Measurements from ENCODE around the gene ZNF629. TPM values are rescaled to one million over a fixed set of nuclear protein-coding genes. Genes with fewer than 3 reads are reported as not detected.

ZNF629 gene
- total and polyA plus RNA-seq, 3 donors from 2014 or later: 11.2 to 21.9 (median 19.4) TPM

- H3K36me3 ChIP-seq (ENCODE audit: low read depth, missing control alignments): no peaks in the 10 kb centered on the region
- intact Hi-C loops (cut with DNase I; ENCODE audit: low total_unique reads): no loop called here
- H3K27ac ChIP-seq: no peak overlapping the region
- no peaks in the 10 kb centered on the region for H3K9me3 ChIP-seq
- peaks cover 17% of the 10 kb centered on the region for H3K4me1 ChIP-seq
- no peaks in the 10 kb centered on the region for H3K27me3 ChIP-seq
- WGBS, 2 donors: 53 to 81% methylated on average over 19 to 63 of the region's 63 CpGs
- TF ChIP-seq POLR2A (IDR thresholded peaks at IDR 0.05): no peak
- TF ChIP-seq CTCF (IDR thresholded peaks at IDR 0.05): no peak
- peak overlapping the region in 1 of 2 donors; percentile 5 for H3K4me3 ChIP-seq
- no peak for DNase-seq
Observed at GRCh38 chr16:30782486-30783279, 4.3 kb downstream of the ZNF629 start.

GRCh38 chr16:30780549-30780948, 6.5 kb downstream of the ZNF629 start:
- DNase-seq: no peak
- Histone ChIP-seq H3K27ac (no peak overlapping the region), H3K4me3 (no peak overlapping the region), H3K27me3 (no peaks in the 10 kb centered on the region), H3K4me1 (peaks cover 13% of the 10 kb centered on the region), H3K9me3 (no peaks in the 10 kb centered on the region), H3K36me3 (ENCODE audit: low read depth, missing control alignments) (no peaks in the 10 kb centered on the region)
- TF ChIP-seq POLR2A (IDR thresholded peaks at IDR 0.05): no peak
- no peak for TF ChIP-seq CTCF (IDR thresholded peaks at IDR 0.05)
- intact Hi-C loops (cut with DNase I; ENCODE audit: low total_unique reads): no loop called here
- 72 to 74% methylated on average over 4 of the region's 4 CpGs for WGBS, 2 donors

- Histone ChIP-seq H3K4me3 (no peak overlapping the region), H3K9me3 (no peaks in the 10 kb centered on the region), H3K36me3 (ENCODE audit: low read depth, missing control alignments) (no peaks in the 10 kb centered on the region), H3K4me1 (peaks cover 8% of the 10 kb centered on the region), H3K27ac (no peak overlapping the region), H3K27me3 (no peaks in the 10 kb centered on the region)
- TF ChIP-seq POLR2A (IDR thresholded peaks at IDR 0.05): no peak
- TF ChIP-seq CTCF (IDR thresholded peaks at IDR 0.05): no peak
- intact Hi-C loops (cut with DNase I; ENCODE audit: low total_unique reads): no loop called here
- 85 to 90% methylated on average over 2 to 3 of the region's 3 CpGs for WGBS, 2 donors
- DNase-seq: no peak
Observed at GRCh38 chr16:30780021-30780420, 7.0 kb downstream of the ZNF629 start.

GRCh38 chr16:30779596-30779995, 7.4 kb downstream of the ZNF629 start:
- intact Hi-C loops (cut with DNase I; ENCODE audit: low total_unique reads): no loop called here
- no peak for DNase-seq
- Histone ChIP-seq H3K27ac (no peak overlapping the region), H3K27me3 (no peaks in the 10 kb centered on the region), H3K9me3 (no peaks in the 10 kb centered on the region), H3K4me3 (no peak overlapping the region), H3K36me3 (ENCODE audit: low read depth, missing control alignments) (no peaks in the 10 kb centered on the region), H3K4me1 (peaks cover 11% of the 10 kb centered on the region)
- WGBS, 2 donors: 79 to 90% methylated on average over 6 of the region's 6 CpGs
- TF ChIP-seq CTCF (IDR thresholded peaks at IDR 0.05) (no peak), POLR2A (IDR thresholded peaks at IDR 0.05) (no peak)
